Measurements from ENCODE around the gene RNF6.
A peak's percentile ranks its signal among the peaks of the same experiment; 100 is the strongest.

RNF6 gene

GRCh38 chr13:26225896-26226617 is 3.9 kb upstream of the RNF6 start:
- no peak for DNase-seq (ENCODE audit: low spot score)

DNA sequence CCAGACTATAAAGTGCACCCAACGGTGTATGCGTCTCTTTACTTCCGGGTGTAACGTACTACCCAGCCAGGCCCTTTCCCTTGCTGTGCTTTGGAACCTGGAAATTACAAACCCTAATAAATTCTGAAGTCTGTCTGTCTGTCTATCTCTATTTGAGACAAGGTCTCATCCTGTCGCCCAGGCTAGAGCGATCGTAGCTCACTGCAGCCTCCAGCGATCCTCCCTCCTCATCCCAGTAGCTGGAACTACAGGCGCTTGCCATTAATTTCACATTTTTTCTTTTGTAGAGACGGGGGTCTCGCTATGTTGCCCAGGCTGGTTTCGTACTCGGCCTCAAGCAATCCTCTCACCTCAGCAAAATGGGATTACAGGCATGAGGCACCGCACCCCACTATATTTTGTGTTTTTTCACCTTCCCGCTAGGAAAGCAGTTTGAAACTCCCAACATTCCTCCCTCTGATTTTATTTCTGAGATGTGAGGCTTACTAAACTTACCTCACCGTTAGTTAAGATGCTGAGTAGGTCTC is 469 bp upstream of the RNF6 start:
- no peak for DNase-seq (ENCODE audit: low spot score)

- DNase-seq (ENCODE audit: low spot score) = no peak
These were observed 754 bp downstream of the RNF6 start for GRCh38 chr13:26221399-26221720.

DNA sequence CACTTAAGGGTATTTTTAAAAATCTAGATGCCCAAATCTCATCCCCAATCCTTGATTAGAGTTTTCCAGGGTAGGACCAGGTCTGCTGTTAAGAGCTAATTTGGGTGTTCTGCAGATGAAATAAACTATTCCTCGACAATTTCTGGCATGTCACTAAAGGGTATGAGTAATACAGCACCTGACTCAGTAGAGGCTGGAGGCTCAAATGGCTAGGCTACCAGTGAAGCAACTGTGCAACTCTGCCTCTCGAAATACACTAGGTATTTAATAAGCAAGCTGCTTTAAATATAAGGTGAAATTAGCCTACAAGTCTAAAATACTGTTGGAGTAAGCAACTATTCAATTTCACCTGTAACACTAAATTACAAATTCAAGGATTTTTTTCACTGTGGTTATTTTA is 1.5 kb downstream of the RNF6 start:
- no peak for DNase-seq (ENCODE audit: low spot score)

GRCh38 chr13:26219726-26220125 is 2.4 kb downstream of the RNF6 start:
- no peak for DNase-seq (ENCODE audit: low spot score)

DNA sequence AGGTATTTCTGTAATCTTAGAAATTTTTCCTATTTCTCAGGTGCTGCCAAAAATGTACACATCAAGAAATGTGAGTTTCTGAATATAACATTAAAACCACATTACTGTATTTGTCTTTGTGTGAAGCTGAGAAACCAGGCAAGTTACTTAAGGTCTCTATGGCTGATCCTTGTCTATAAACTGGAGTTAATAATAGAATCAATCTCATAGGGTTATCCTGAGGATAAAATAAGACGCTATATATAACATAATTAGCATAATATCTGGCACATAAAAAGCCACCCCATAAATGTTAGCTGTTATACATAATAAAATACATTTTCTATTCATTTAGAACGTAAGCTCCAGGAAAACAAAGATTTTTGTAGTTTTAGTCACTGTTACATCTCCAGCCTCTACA is 6.1 kb downstream of the RNF6 start:
- DNase-seq (ENCODE audit: low spot score) = no peak

DNA sequence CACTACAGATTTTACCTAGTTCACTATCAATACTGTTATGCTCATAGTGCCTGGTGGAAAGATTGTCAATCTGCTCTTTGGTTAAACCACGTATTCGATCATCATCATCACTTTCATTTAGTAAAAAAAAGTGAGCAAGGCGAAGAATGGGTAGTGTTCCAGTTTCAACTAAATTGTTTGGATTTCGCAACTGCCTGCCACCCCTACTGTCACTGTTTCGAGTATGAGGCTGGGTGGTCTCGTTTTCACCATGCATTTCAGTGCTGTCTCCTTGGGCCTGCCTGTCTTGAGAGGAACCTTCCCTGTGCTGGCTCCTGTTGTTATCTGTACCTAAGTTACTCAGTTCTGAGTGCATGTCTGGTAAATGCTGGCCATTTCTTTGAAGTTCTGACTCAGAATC is 8.1 kb downstream of the RNF6 start:
- no peak for DNase-seq (ENCODE audit: low spot score)

GRCh38 chr13:26213345-26213744 is 8.8 kb downstream of the RNF6 start:
- no peak for DNase-seq (ENCODE audit: low spot score)

GRCh38 chr13:26208287-26208686 is 13.8 kb downstream of the RNF6 start:
- DNase-seq (ENCODE audit: low spot score) = no peak

GRCh38 chr13:26202365-26202972 is 19.6 kb downstream of the RNF6 start:
- DNase-seq (ENCODE audit: low spot score) = no peak

- no peak for DNase-seq (ENCODE audit: low spot score)
These were observed 21.3 kb downstream of the RNF6 start for GRCh38 chr13:26200811-26201210.

DNA sequence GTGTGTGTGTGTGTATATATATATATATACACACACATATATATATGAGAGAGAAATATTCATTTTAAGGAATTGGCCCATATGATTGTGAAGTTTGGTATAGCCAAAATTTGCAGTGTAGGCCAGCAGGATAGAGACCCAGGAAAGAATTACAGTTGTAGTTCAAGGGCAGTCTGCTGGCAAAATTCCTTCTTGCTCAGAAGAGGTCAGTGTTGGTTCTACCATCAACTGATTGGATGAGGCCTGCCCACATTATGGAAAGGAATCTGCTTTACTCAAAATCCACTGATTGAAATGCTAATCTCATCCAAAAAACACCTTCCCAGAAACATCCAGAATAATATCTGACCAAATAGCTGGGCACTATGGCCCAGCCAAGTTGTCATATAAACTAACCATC is 24.0 kb downstream of the RNF6 start:
- no peak for DNase-seq (ENCODE audit: low spot score)

DNA sequence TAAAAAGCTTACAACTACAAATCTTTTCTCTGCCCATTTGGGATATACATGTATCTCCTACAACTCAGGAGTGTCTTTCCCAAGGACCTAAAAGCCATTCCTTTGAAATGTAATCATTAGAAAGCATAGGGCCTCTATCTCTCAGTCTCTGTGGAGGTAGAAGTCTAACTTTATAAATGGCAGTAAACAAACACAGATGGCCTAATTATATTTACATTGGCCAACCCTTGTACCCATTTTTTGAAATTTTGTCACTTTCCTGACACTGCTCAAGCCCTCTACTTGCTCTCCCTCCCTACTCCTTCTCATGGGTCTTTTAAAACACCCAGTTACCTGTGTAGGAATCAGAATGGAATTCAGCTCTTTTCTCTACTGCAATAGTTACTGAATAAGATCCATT is 24.8 kb downstream of the RNF6 start:
- DNase-seq (ENCODE audit: low spot score) = no peak

DNA sequence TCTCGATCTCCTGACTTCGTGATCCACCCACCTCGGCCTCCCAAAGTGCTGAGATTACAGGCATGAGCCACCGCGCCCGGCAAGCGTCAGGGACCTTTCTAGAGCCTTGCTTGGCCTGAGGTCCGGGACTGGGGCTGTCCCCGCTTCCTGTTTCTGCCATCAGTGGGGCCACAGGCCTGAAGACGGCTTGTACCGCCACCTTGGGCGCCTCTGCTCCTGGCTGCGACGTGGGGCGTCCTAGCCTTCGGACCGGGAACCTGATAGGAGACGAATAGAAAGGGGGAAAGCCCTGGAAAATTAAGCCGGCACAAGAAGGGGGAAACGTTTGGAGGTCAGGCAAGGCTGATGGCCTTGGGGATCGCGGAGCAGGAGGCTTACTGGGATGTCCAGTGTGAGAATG is 35.1 kb downstream of the RNF6 start:
- no peak for DNase-seq (ENCODE audit: low spot score)

GRCh38 chr13:26186118-26186870 is 35.8 kb downstream of the RNF6 start:
- peak; percentile 86 for DNase-seq (ENCODE audit: low spot score)

DNA sequence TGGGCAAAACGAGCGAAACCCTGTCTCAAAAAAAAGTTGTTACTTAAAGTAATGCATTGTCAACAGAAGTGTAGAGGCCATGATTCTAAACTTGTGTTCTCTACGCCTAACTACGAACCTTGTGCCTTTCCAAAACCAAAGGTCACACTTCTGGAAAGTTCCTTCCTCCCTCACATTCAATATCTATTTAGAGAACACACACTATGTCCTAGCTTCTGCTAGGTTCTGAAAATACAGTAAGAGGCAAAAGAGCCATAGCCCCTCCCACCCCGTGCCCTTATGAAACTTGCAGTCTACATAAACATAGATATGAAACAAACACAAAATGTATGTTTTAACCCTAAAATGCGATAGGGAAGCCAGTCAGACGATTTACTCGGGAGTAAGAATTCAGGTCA is 36.4 kb downstream of the RNF6 start:
- no peak for DNase-seq (ENCODE audit: low spot score)

GRCh38 chr13:26184791-26185250 is 37.3 kb downstream of the RNF6 start:
- peak; percentile 76 for DNase-seq (ENCODE audit: low spot score)

GRCh38 chr13:26183416-26183815 is 38.7 kb downstream of the RNF6 start:
- no peak for DNase-seq (ENCODE audit: low spot score)

GRCh38 chr13:26179344-26179743 is 42.8 kb downstream of the RNF6 start:
- DNase-seq (ENCODE audit: low spot score) = no peak

- no peak for DNase-seq (ENCODE audit: low spot score)
These were observed 53.3 kb downstream of the RNF6 start for GRCh38 chr13:26168835-26169234.

GRCh38 chr13:26168237-26168814 is 53.8 kb downstream of the RNF6 start:
- no peak for DNase-seq (ENCODE audit: low spot score)

DNA sequence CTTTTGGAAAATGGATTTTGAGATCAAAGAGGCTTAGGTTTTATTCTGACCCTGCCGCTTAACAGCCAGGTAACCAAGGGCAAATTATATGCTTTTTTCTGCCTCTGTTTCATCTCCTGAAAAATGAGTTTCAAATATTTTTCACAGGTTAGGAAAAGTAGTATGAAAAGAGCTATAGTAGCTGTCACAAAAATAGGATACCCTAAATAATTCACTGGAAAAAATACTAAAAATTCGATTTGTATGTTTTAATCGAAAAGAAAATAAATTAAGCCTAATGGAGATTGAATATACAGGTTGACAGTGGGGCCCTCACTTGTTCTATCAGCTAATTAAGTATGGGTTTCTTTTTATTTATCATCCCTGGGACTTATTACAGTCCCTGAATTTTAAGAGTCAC is 58.3 kb downstream of the RNF6 start:
- no peak for DNase-seq (ENCODE audit: low spot score)
